ENCODE data around the gene IQSEC1. TPM values are rescaled to one million over a fixed set of nuclear protein-coding genes. Genes with fewer than 3 reads are reported as not detected.

The IQSEC1 gene
- total and polyA plus RNA-seq, 10 of the 15 experiments (the other 5 are each of a cell fraction or from before 2014, with no cell fraction given): 0.92 to 55.2 (median 8.5) TPM

- Histone ChIP-seq H2AFZ (ENCODE audit: control insufficient read depth, low read depth, low read length) (no peak overlapping the region), H3K4me2 (ENCODE audit: control insufficient read depth, insufficient read depth) (no peak overlapping the region), H4K20me1 (ENCODE audit: control insufficient read depth, insufficient read depth) (peaks cover 3% of the 10 kb centered on the region), H3K9ac (ENCODE audit: control insufficient read depth, insufficient read depth, low read length) (no peak overlapping the region), H3K27me3 (replicated peaks in 1 of 2; ENCODE audit: control insufficient read depth in 2 of 2, insufficient read depth in 2 of 2, low read length in 1 of 2) (no peaks in the 10 kb centered on the region), H3K36me3 (ENCODE audit: control insufficient read depth in 2 of 2, insufficient read depth in 2 of 2, low read length in 1 of 2) (peaks cover 2 to 4% of the 10 kb centered on the region in 2 experiments; a peak in 2 of 4 replicates), H3K4me3 (no peak overlapping the region), H3K9me3 (replicated peaks; ENCODE audit: control insufficient read depth, insufficient read depth, low read length) (peaks cover 2% of the 10 kb centered on the region; the same call in 1 of the 3 replicates), H3K4me1 (ENCODE audit: control insufficient read depth, insufficient read depth, low read length) (peaks cover 32% of the 10 kb centered on the region), H3K79me2 (ENCODE audit: control insufficient read depth, insufficient read depth, low read length) (peaks cover 40% of the 10 kb centered on the region), H3K27ac (ENCODE audit: control insufficient read depth, insufficient read depth) (no peak overlapping the region)
- no peak for TF ChIP-seq CBX5 (IDR thresholded peaks at IDR 0.05; ENCODE audit: low read depth)
- TF ChIP-seq TCF3 (IDR thresholded peaks at IDR 0.05; ENCODE audit: borderline replicate concordance, insufficient read depth, low read depth, low read length): no peak
- no peak for TF ChIP-seq BCL3 (IDR thresholded peaks at IDR 0.05; ENCODE audit: borderline replicate concordance, insufficient read depth, low read depth, low read length, poor library complexity, severe bottlenecking)
- no peak for TF ChIP-seq MYB (IDR thresholded peaks at IDR 0.05; ENCODE audit: borderline replicate concordance, low read depth, low read length)
- no peak for TF ChIP-seq MXI1 (IDR thresholded peaks at IDR 0.05; ENCODE audit: low read depth, low read length)
- TF ChIP-seq CBFB (IDR thresholded peaks at IDR 0.05; ENCODE audit: low read depth): no peak
- no peak for TF ChIP-seq EP300 (IDR thresholded peaks at IDR 0.05; ENCODE audit: borderline replicate concordance in 1 of 2, control insufficient read depth in 1 of 2, low read depth in 2 of 2, low read length in 2 of 2)
- TF ChIP-seq SMARCA5 (IDR thresholded peaks at IDR 0.05): no peak
- TF ChIP-seq SUPT20H (IDR thresholded peaks at IDR 0.05; ENCODE audit: borderline replicate concordance, control insufficient read depth, low read depth, low read length): no peak
- TF ChIP-seq RAD51 (IDR thresholded peaks at IDR 0.05): no peak
- TF ChIP-seq MAX (IDR thresholded peaks at IDR 0.05; ENCODE audit: low read depth, low read length): no peak
- no peak for TF ChIP-seq EED (IDR thresholded peaks at IDR 0.05; ENCODE audit: low read depth)
- TF ChIP-seq NFIC (IDR thresholded peaks at IDR 0.05; ENCODE audit: low read depth, low read length): no peak
- TF ChIP-seq BMI1 (IDR thresholded peaks at IDR 0.05; ENCODE audit: borderline replicate concordance): no peak
- RAD21 ChIA-PET (ENCODE audit: unreplicated experiment): interaction anchor here (0.9 to 1.5 kb wide), 2 partner anchors 10 to 1796 kb away, joined by 4 read pairs; no protein-coding TSS in a partner anchor
- ATAC-seq (no peak), DNase-seq (ENCODE audit: low read depth, low spot score) (no peak), FAIRE-seq (no peak)
- SMC1A ChIA-PET (ENCODE audit: uncharacterized antibody, unreplicated experiment): interaction anchor here (1.0 to 1.5 kb wide), 4 partner anchors 15 to 84 kb away, joined by 3 to 8 read pairs (median 4); no protein-coding TSS in a partner anchor
- intact Hi-C loops (cut with micrococcal nuclease; ENCODE audit: unreplicated experiment): loop anchor here (10.0 kb wide), 1 partner anchor 120 kb away; no protein-coding TSS in a partner anchor
- POLR2A ChIA-PET: no interaction called here
- TSS peak; percentile 19 for BruUV-seq (replicated peaks)
- CTCF ChIA-PET: interaction anchor here (0.7 to 6.6 kb wide), 11 partner anchors 9 to 93 kb away, joined by 3 to 44 read pairs (median 5); no protein-coding TSS in a partner anchor
- in situ Hi-C loops (cut with MboI): no loop called here
- WGBS (ENCODE audit: insufficient coverage, insufficient replicate concordance, low lambda C conversion rate, missing lambda C conversion rate): 95% methylated on average over 6 of the region's 6 CpGs
Observed at GRCh38 chr3:12985148-12985547, 88.1 kb downstream of the IQSEC1 start.

Measured in GM12878 (cell line).